GM12878 (cell line): Measurements from ENCODE around the gene OR6B2. TPM values are rescaled to one million over a fixed set of nuclear protein-coding genes. Genes with fewer than 3 reads are reported as not detected.

Experiments used
- ATAC-seq: fragments of 200-7000 bp; cut with Tn5 transposase; 3 replicates; pipeline ENCODE4 v1.9.1; 2020; ENCODE audit warnings: mild to moderate bottlenecking, moderate library complexity
- BruUV-seq: library from RNA; stranded (reverse); fragments of 400-500 nt; replicated peaks from 2 replicates; lab custom pipeline; 2021; lab: Mats Ljungman, UMichigan
- CTCF ChIA-PET: fragments of 300-600 bp; sonication (Branson Sonifier 250); formaldehyde crosslinking; extraction: SDS; loops from one replicate; lab custom pipeline; 2021; ENCODE audit warnings: inconsistent platforms; lab: Yijun Ruan, JAX
- POLR2A ChIA-PET: fragments of 350-600 bp; formaldehyde crosslinking; extraction: SDS; loops from one replicate; lab custom pipeline; 2021; ENCODE audit warnings: inconsistent platforms; lab: Charles Lee
- RAD21 ChIA-PET: fragments of 300-600 bp; sonication (Branson Sonifier 250); formaldehyde crosslinking; loops from one replicate; lab custom pipeline; 2023; ENCODE audit warnings: antibody characterized with exemption; ENCODE audit not compliant: unreplicated experiment; lab: Charles Lee
- SMC1A ChIA-PET: fragments of 300-600 bp; sonication (Branson Sonifier 250); formaldehyde crosslinking; loops from one replicate; lab custom pipeline; 2023; ENCODE audit not compliant: unreplicated experiment, uncharacterized antibody; lab: Charles Lee
- DNase-seq: peaks from one replicate; pipeline ENCODE4 v3.0.0-alpha.2; 2011; ENCODE audit warnings: low read depth, low spot score
- FAIRE-seq: peaks from 3 replicates; lab custom pipeline; 2011; peaks lifted over from hg19 to GRCh38; lab: Jason Lieb, UNC
- H2AFZ ChIP-seq: 2 replicates; pipeline ENCODE4 v1.6.0; 2011; ENCODE audit warnings: low read depth, low read length, control low read depth; ENCODE audit not compliant: control insufficient read depth
- H3K27ac ChIP-seq: 2 replicates; pipeline ENCODE4 v1.5.1; 2011; ENCODE audit warnings: control low read depth; ENCODE audit not compliant: control insufficient read depth, insufficient read depth
- H3K27me3 ChIP-seq, 2 experiments: replicated peaks in 1 of 2; 2 replicates each; pipeline versions ENCODE4 v1.6.0 to v1.6.1; 2011; ENCODE audit warnings: low read length in 1 of 2; ENCODE audit not compliant: control insufficient read depth in 2 of 2, insufficient read depth in 2 of 2
- H3K36me3 ChIP-seq, 2 experiments: 2 replicates each; pipeline ENCODE4 v1.5.1; 2011; ENCODE audit warnings: low read length in 1 of 2; ENCODE audit not compliant: control insufficient read depth in 2 of 2, insufficient read depth in 2 of 2
- H3K4me1 ChIP-seq: 2 replicates; pipeline ENCODE4 v1.6.1; 2011; ENCODE audit warnings: mild to moderate bottlenecking, low read length, moderate library complexity, mixed read lengths; ENCODE audit not compliant: control insufficient read depth, insufficient read depth
- H3K4me2 ChIP-seq: 2 replicates; pipeline ENCODE4 v1.6.0; 2011; ENCODE audit warnings: control low read depth; ENCODE audit not compliant: control insufficient read depth, insufficient read depth
- H3K4me3 ChIP-seq: fragments of 200-600 bp; sonication (generic); 2 replicates; pipeline ENCODE4 v1.5.1; 2016
- H3K79me2 ChIP-seq: 2 replicates; pipeline ENCODE4 v1.6.0; 2011; ENCODE audit warnings: low read length; ENCODE audit not compliant: control insufficient read depth, insufficient read depth
- H3K9ac ChIP-seq: 2 replicates; pipeline ENCODE4 v1.8.0; 2011; ENCODE audit warnings: low read length, control low read depth, mixed read lengths; ENCODE audit not compliant: control insufficient read depth, insufficient read depth
- H3K9me3 ChIP-seq: replicated peaks from 3 replicates; pipeline ENCODE4 v1.5.1; 2011; ENCODE audit warnings: mild to moderate bottlenecking, low read length; ENCODE audit not compliant: control insufficient read depth, insufficient read depth
- H4K20me1 ChIP-seq: 2 replicates; pipeline ENCODE4 v1.6.0; 2011; ENCODE audit not compliant: control insufficient read depth, insufficient read depth
- ASH2L ChIP-seq: fragments of 300-600, 200-600 bp; sonication (generic); IDR thresholded peaks from 2 replicates; pipeline ENCODE4 v1.6.1; 2017; ENCODE audit warnings: low read depth, mild to moderate bottlenecking, borderline replicate concordance
- BCLAF1 ChIP-seq: fragments of 450-650 bp; IDR thresholded peaks from 2 replicates; pipeline ENCODE4 v1.6.1; 2017; ENCODE audit warnings: antibody characterized with exemption, mild to moderate bottlenecking, moderate library complexity
- CREM ChIP-seq: IDR thresholded peaks from 2 replicates; pipeline ENCODE4 v1.6.1; 2014; ENCODE audit warnings: antibody characterized with exemption, low read depth
- DPF2 ChIP-seq: fragments of 450-650 bp; IDR thresholded peaks from 2 replicates; pipeline ENCODE4 v1.6.1; 2017; ENCODE audit warnings: mild to moderate bottlenecking
- EED ChIP-seq: sonication (generic); IDR thresholded peaks from 2 replicates; pipeline ENCODE4 v1.6.1; 2016; ENCODE audit warnings: antibody characterized with exemption, low read depth
- ETV6 ChIP-seq, 2 experiments: fragments of 450-650 bp in 1 of 2; IDR thresholded peaks in 1 of 2; conservative IDR thresholded peaks in 1 of 2; 2 replicates each; pipeline ENCODE4 v1.6.1; 2014; ENCODE audit warnings: antibody characterized with exemption in 1 of 2, borderline replicate concordance in 1 of 2, low read depth in 1 of 2, mild to moderate bottlenecking in 1 of 2, moderate library complexity in 1 of 2
- HSF1 ChIP-seq: fragments of 150-350 bp; IDR thresholded peaks from 2 replicates; pipeline ENCODE4 v1.6.1; 2014; ENCODE audit warnings: mild to moderate bottlenecking, low read depth, low read length
- NR2F1 ChIP-seq: fragments of 450-650 bp; conservative IDR thresholded peaks from 2 replicates; pipeline ENCODE4 v1.6.1; 2017; ENCODE audit warnings: mild to moderate bottlenecking
- RFX5 ChIP-seq: IDR thresholded peaks from 2 replicates; pipeline ENCODE4 v1.6.1; 2011; ENCODE audit warnings: low read depth, low read length, improper control_type of control experiment
- ZNF24 ChIP-seq: fragments of 450-650 bp; IDR thresholded peaks from 2 replicates; pipeline ENCODE4 v1.6.1; 2017; ENCODE audit warnings: antibody characterized with exemption, mild to moderate bottlenecking
- WGBS: methylation state at CpG from one replicate; pipeline ENCODE4 v1.1.6; 2016; ENCODE audit warnings: low lambda C conversion rate; ENCODE audit not compliant: insufficient replicate concordance, insufficient coverage; ENCODE audit errors: missing lambda C conversion rate; 5-methylcytosine and 5-hydroxymethylcytosine counted together
- in situ Hi-C: fragments of 300-500 bp; cut with MboI; formaldehyde crosslinking; loops from 9 replicates; pipeline ENCODE4 v1.14.3; 2018; ENCODE audit warnings: mixed read lengths
- intact Hi-C: fragments of 100-400 bp; cut with micrococcal nuclease; formaldehyde crosslinking; loops from one replicate; pipeline ENCODE4 v1.14.2; 2022; ENCODE audit not compliant: unreplicated experiment
- polyA plus RNA-seq, 11 experiments: library from polyadenylated mRNA; depleted of rRNA in 4 of 11; unstranded in 6 of 11; stranded (reverse) in 5 of 11; fragments of >200 nt; fragmentation: Nextera tagmentation in 4 of 11; fragmentation: Illumina TruSeq in 1 of 11; extraction: Ambion mirVana in 4 of 11; extraction: Trizol in 1 of 11; gene quantifications; 1 replicate in 1 of 11; 2 replicates in 10 of 11; pipeline versions ENCODE4 v1.2.1 to v1.2.3, GENCODE V29; 2011 to 2016; ENCODE audit warnings: inconsistent platforms in 2 of 11, missing spikeins in 2 of 11, low read depth in 1 of 11
- total RNA-seq, 4 experiments: library from RNA; depleted of rRNA in 3 of 4; stranded (reverse); fragments of >200 nt in 3 of 4; fragmentation: Illumina TruSeq in 1 of 4; extraction: Trizol in 1 of 4; gene quantifications; 2 replicates each; pipeline versions ENCODE4 v1.2.1 to v1.2.3, GENCODE V29; 2013 to 2021
- TF ChIP-seq, protein P1 (sequence below): IDR thresholded peaks from 2 replicates; pipeline ENCODE4 v1.6.1; 2011; ENCODE audit warnings: mild to moderate bottlenecking, low read depth, low read length, moderate library complexity; ENCODE audit not compliant: insufficient replicate concordance

OR6B2 gene
- total and polyA plus RNA-seq, 10 of the 15 experiments (the other 5 are each of a cell fraction or from before 2014, with no cell fraction given): not detected

DNA sequence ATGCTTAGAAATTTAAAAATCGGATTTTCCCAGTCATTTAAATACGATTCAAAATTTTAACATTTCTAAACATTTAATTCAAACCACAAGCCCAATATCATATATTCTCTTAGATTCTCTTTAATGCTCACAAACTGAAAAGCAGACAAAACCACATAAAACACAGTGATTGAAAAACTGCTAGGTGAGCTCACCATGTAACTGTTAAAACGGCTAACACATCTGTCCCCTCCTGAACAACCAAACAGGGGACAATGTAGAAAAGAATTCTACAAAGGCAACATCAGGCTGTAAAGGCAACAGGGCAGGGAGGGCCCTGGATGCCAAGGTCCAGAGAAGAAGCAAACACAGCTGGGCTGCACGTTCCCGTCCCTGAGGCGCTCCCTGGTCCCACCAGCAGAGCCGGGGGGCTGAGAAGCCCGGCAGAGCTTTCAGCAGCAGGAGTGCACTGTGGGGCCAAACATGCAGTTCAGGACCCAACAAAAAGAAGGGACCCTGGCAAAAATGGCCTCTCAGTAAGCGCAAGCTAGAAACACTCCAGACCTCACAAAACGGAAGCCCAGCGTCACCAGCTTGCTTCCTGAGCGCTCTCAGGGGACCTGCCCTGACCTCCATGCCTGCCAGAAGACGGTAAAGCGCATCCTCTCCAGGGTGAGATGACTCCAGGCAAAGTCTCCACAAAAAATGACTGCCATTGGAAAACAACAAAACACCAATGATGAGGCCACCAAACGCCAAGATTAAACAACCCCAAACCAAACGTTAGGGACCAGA is 45.6 kb downstream of the OR6B2 start:
- Histone ChIP-seq H3K4me2 (no peak overlapping the region), H3K4me3 (no peak overlapping the region), H4K20me1 (no peaks in the 10 kb centered on the region), H3K4me1 (no peaks in the 10 kb centered on the region), H3K27me3 (no peaks in the 10 kb centered on the region), H3K9me3 (no peaks in the 10 kb centered on the region; the same call in 2 of the 3 replicates), H3K36me3 (peaks cover 12 to 23% of the 10 kb centered on the region in 2 experiments), H3K27ac (no peak overlapping the region), H2AFZ (no peak overlapping the region), H3K9ac (no peak overlapping the region), H3K79me2 (no peaks in the 10 kb centered on the region)
- intact Hi-C loops (no loop called here), in situ Hi-C loops (no loop called here)
- DNase-seq: no peak
- TF ChIP-seq, protein P1, sequence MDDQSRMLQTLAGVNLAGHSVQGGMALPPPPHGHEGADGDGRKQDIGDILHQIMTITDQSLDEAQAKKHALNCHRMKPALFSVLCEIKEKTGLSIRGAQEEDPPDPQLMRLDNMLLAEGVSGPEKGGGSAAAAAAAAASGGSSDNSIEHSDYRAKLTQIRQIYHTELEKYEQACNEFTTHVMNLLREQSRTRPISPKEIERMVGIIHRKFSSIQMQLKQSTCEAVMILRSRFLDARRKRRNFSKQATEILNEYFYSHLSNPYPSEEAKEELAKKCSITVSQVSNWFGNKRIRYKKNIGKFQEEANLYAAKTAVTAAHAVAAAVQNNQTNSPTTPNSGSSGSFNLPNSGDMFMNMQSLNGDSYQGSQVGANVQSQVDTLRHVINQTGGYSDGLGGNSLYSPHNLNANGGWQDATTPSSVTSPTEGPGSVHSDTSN: no peak
- no peak for TF ChIP-seq BCLAF1
- no peak for TF ChIP-seq RFX5
- TF ChIP-seq HSF1: no peak
- TF ChIP-seq CREM: no peak
- no peak for TF ChIP-seq ASH2L
- no peak for TF ChIP-seq NR2F1
- TF ChIP-seq EED: no peak
- TF ChIP-seq DPF2: no peak
- TF ChIP-seq ZNF24: no peak
- no peak for TF ChIP-seq ETV6 (conservative IDR thresholded peaks at IDR 0.05 in 1 of 2, IDR thresholded peaks at IDR 0.05 in 1 of 2; ENCODE audit: borderline replicate concordance in 1 of 2, low read depth in 1 of 2)
- ChIA-PET CTCF (interaction anchor here (1.8 kb wide), 1 partner anchor 8 kb away, joined by 4 read pairs; no protein-coding TSS in a partner anchor), RAD21 (no interaction called here), SMC1A (no interaction called here), POLR2A (no interaction called here)
- 98% methylated on average over 16 of the region's 16 CpGs for WGBS
- BruUV-seq: no TSS peak
- FAIRE-seq: no peak
- ATAC-seq: no peak
